ENCODE results near the gene COA1. TPM values are rescaled to one million over a fixed set of nuclear protein-coding genes. Genes with fewer than 3 reads are reported as not detected.

The COA1 gene
- total and polyA plus RNA-seq, 2 donors (not counting 3 experiments of a cell fraction or from before 2014, with no cell fraction given), result 38.1 to 55.1 TPM

- CTCF ChIA-PET, result interaction anchor here (1.2 to 6.0 kb wide), 6 partner anchors 138 to 462 kb away, joined by 3 to 172 read pairs (median 12); partner anchors contain the start of gene STK17A
- POLR2A ChIA-PET, result no interaction called here
Observed at GRCh38 chr7:43723007-43723341, 6.3 kb downstream of the COA1 start.

More at GRCh38 chr7:43723007-43723341, 6.3 kb downstream of the COA1 start:
- Histone ChIP-seq H3K4me1 (ENCODE audit: control insufficient read depth, extremely low read depth, insufficient read depth, low read length) (peaks cover 5% of the 10 kb centered on the region), H3K36me3 (ENCODE audit: control insufficient read depth in 2 of 2, extremely low read depth in 1 of 2, insufficient read depth in 2 of 2, low read length in 2 of 2) (no peaks in the 10 kb centered on the region), H4K20me1 (replicated peaks; ENCODE audit: control insufficient read depth, extremely low read depth, insufficient read depth, low read length) (no peaks in the 10 kb centered on the region), H3K4me2 (ENCODE audit: insufficient read depth, low read length) (no peak overlapping the region), H3K9me3 (replicated peaks; ENCODE audit: control insufficient read depth, insufficient read depth, low read length) (no peaks in the 10 kb centered on the region), H3K27me3 (ENCODE audit: control insufficient read depth in 2 of 2, insufficient read depth in 2 of 2, low read length in 2 of 2) (no peaks in the 10 kb centered on the region), H3K9ac (replicated peaks; ENCODE audit: extremely low read depth, insufficient read depth, low read length) (no peak overlapping the region), H3K9me1 (replicated peaks; ENCODE audit: control insufficient read depth, extremely low read depth, insufficient read depth, low read length) (no peaks in the 10 kb centered on the region), H3K27ac (ENCODE audit: insufficient read depth, low read depth, low read length) (no peak overlapping the region), H3K79me2 (ENCODE audit: control insufficient read depth, insufficient read depth, low read length) (peaks cover 61% of the 10 kb centered on the region), H2AFZ (ENCODE audit: low read depth, low read length) (no peak overlapping the region), H3K4me3 (replicated peaks in 1 of 3; ENCODE audit: insufficient read depth in 1 of 3, low read depth in 1 of 3, low read length in 3 of 3) (no peak overlapping the region)
- TF ChIP-seq GATA2 (IDR thresholded peaks at IDR 0.05; ENCODE audit: insufficient read depth, insufficient read length, low read depth, low read length), result no peak
- TF ChIP-seq CTCF (IDR thresholded peaks at IDR 0.05; ENCODE audit: extremely low read depth in 1 of 2, insufficient read depth in 1 of 2, low read depth in 1 of 2, low read length in 2 of 2), result no peak
- no peak for TF ChIP-seq EZH2 (IDR thresholded peaks at IDR 0.05; ENCODE audit: borderline replicate concordance, low read depth, low read length, severe bottlenecking)
- TF ChIP-seq MYC (IDR thresholded peaks at IDR 0.05; ENCODE audit: low read depth, low read length), result no peak
- intact Hi-C loops (cut with micrococcal nuclease), result loop anchor here (5.0 to 10.0 kb wide), 3 partner anchors 266 to 1488 kb away; partner anchors contain the start of gene GLI3
- FAIRE-seq, result no peak
- no TSS peak for BruUV-seq (replicated peaks)
- no peak for DNase-seq (ENCODE audit: low read depth, low spot score)
- dilution Hi-C loops (cut with MboI; ENCODE audit: extremely low pct_ligation_motif_present, low sequenced_read_pairs), result loop anchor here (25.0 kb wide), 1 partner anchor 136 kb away; the partner anchor contains the start of gene STK17A
